NB4 (cell line): Measurements from ENCODE around the gene SPSB4.
"Not testable (repeated sequence)": the region's sequence is repeated elsewhere in the genome, so short reads cannot be mapped to it uniquely, and the experiment has no call there.

Experiments used
- DNase-seq: peaks from one replicate; pipeline ENCODE4 v3.0.0; 2010; ENCODE audit warnings: low read depth
- H3K4me3 ChIP-seq: one replicate; pipeline ENCODE4 v1.5.1; 2011; ENCODE audit warnings: mild to moderate bottlenecking, low read depth, low read length, moderate library complexity
- MYC ChIP-seq: IDR thresholded peaks from 2 replicates; pipeline ENCODE4 v1.6.1; 2011; ENCODE audit warnings: low read depth, low read length
- POLR2A ChIP-seq: IDR thresholded peaks from 2 replicates; pipeline ENCODE4 v1.6.1; 2011; ENCODE audit warnings: mild to moderate bottlenecking; ENCODE audit not compliant: insufficient read length; ENCODE audit errors: extremely low read depth
- TF ChIP-seq, protein P1 (sequence below): IDR thresholded peaks from 2 replicates; pipeline ENCODE4 v1.6.1; 2011; ENCODE audit warnings: low read depth, low read length
- TF ChIP-seq, protein P2 (sequence below): IDR thresholded peaks from one replicate; pipeline ENCODE4 v1.5.1; 2012; ENCODE audit warnings: low read depth, low read length

The SPSB4 gene

DNA sequence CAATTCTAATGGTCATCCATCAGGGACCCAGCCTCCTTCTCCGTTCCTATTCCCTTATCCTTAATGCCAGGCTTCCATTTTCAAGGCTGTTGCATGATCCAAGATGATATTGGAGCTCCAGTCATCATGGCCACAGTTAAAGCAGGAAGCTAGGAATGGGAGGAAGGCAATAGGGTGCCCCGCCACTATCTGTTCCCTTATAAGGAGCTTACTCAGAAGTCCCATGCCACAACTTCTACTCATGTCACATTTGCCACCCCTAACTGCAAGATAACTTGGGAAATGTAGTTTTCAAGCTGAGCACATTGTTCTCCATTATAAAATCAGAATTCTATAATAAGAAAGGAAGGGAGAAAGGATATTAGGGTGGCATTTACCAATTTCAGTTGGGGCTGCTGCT is 38.6 kb upstream of the SPSB4 start:
- TF ChIP-seq, protein P1, sequence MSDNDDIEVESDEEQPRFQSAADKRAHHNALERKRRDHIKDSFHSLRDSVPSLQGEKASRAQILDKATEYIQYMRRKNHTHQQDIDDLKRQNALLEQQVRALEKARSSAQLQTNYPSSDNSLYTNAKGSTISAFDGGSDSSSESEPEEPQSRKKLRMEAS: no peak
- TF ChIP-seq, protein P2, sequence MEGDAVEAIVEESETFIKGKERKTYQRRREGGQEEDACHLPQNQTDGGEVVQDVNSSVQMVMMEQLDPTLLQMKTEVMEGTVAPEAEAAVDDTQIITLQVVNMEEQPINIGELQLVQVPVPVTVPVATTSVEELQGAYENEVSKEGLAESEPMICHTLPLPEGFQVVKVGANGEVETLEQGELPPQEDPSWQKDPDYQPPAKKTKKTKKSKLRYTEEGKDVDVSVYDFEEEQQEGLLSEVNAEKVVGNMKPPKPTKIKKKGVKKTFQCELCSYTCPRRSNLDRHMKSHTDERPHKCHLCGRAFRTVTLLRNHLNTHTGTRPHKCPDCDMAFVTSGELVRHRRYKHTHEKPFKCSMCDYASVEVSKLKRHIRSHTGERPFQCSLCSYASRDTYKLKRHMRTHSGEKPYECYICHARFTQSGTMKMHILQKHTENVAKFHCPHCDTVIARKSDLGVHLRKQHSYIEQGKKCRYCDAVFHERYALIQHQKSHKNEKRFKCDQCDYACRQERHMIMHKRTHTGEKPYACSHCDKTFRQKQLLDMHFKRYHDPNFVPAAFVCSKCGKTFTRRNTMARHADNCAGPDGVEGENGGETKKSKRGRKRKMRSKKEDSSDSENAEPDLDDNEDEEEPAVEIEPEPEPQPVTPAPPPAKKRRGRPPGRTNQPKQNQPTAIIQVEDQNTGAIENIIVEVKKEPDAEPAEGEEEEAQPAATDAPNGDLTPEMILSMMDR: no peak
- TF ChIP-seq POLR2A (no peak), MYC (no peak)
- no peak overlapping the region for H3K4me3 ChIP-seq
- no peak for DNase-seq

DNA sequence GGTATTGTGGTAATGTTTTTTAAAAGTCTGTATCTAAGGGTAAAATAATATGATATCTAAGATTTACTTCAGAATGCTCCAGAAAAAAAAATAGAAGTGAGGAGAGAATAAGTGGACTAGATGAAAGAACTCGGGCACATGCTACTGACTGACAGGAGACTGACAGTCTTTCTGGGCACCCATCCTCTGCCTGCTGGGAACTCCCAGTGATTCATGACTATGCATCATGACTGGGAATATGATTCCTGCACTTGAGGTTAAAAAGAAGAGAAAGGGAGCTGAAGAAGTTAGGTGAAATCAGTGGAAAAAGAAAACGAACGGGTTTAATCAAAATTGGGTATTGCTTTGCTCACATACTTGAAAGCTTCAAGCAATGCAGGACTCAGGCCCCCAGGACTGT is 35.7 kb upstream of the SPSB4 start:
- DNase-seq: no peak
- TF ChIP-seq MYC (no peak), POLR2A (no peak)
- TF ChIP-seq, protein P1: no peak
- TF ChIP-seq, protein P2: no peak
- H3K4me3 ChIP-seq: no peak overlapping the region

DNA sequence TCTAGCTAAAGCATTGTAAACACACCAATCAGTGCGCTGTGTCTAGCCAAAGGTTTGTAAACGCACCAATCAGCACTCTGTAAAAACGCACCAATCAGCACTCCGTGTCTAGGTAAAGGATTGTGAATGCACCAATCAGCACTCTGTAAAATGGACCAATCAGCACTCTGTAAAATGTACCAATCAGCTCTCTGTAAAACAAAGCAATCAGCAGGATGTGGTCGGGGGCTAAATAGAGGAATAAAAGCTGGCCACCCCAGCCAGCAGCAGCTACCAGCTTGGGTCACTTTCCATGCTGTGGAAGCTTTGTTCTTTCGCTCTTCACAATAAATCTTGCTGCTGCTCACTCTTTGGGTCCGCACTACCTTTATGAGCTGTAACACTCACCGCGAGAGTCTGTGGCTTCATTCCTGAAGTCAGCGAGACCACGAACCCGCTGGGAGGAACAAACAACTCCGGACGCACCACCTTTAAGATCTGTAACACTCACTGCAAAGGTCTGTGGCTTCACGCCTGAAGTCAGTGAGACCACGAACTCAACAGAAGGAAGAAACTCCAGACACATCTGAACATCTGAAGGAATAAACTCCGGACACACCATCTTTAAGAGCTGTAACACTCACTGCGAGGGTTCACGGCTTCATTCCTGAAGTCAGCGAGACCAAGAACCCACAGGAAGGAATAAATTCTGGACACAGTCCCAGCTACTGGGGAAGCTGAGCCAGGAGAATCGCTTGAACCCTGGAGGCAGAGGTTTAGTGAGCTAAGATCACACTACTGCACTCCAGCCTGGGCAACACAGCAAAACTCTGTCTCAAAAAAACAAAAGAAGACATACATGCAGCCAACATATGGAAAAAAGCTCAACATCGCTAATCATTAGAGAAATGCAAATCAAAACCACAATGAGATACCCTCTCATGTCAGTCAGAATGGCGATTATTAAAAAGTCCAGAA is 33.5 kb upstream of the SPSB4 start:
- not testable (repeated sequence) for H3K4me3 ChIP-seq, DNase-seq

DNA sequence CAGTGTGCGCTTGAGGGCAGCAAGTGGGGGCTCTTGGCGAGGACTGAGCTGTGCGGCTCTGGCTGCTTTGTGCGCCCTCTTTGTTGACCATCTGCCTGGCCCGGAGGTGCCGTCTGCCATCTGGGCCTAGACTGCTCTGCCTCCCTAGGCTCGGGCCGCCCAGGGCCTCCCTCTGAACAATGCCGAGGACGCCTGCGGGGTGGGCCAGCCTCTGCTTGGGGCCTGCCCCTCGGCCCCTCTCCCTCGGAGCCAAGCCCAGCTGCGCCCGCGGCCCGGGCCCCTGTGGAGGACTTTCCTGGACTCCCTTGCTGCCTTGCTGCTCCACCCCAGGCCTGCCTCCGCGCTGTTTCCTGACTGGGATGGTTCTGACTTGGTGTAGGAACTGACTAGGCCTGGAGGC is 31.9 kb upstream of the SPSB4 start:
- no peak for DNase-seq
- no peak overlapping the region for H3K4me3 ChIP-seq
- TF ChIP-seq, protein P1: no peak
- TF ChIP-seq POLR2A: no peak
- TF ChIP-seq, protein P2: no peak
- no peak for TF ChIP-seq MYC

DNA sequence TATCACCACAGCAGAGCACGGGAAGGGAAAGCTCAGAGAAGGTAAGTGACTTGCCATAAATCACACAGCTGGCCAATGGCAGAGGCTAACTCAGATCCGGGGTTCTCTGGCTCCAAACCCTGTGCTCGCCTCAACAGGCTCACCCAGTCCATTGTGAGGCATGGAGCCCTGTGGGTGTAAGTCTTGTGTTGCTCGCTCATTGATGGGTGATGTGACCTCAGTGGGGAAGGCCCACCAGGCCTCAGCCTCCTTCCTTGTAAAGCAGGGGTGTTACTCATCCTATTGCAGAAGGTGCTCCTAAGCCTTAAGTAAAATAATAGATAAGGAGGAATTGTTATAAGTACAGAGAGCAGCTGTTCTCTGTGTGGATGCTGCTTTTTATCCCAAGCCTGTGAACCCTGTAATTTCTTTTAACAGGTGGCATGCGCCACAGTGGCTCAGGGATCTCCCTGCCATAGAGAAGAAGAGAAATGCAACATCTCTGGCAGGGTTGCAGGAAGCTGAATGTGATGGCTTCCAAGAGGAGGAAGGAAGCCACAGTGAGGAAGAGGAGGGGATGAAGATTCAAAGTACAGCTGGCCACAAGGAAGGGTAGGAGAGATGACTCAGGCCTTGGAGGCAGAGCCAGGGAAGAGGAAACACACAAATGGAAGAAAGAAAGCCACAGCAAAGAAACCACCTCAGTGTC is 30.9 kb upstream of the SPSB4 start:
- TF ChIP-seq, protein P1: no peak
- TF ChIP-seq, protein P2: no peak
- TF ChIP-seq MYC (no peak), POLR2A (no peak)
- no peak overlapping the region for H3K4me3 ChIP-seq
- peak; percentile 11 for DNase-seq

DNA sequence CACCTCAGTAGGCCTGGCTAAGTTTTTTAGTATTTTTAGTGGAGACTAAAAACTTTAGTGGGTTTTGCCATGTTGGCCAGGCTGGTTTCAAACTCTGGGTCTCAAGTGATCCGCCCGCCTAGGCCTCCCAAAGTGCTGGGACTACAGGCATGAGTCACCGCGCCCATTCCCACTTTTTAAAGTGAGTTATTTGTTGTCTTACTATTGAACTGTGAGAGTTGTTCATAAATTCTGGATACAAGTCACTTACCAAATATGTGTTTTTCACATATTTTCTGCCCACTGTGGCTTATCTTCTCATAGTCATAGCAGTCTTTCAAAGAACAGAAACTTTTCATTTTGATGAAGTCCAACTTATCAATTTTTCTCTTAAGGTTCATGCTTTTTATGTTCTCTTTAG is 29.9 kb upstream of the SPSB4 start:
- no peak for DNase-seq
- TF ChIP-seq, protein P2: no peak
- TF ChIP-seq, protein P1: no peak
- TF ChIP-seq MYC (no peak), POLR2A (no peak)
- H3K4me3 ChIP-seq: no peak overlapping the region
